ENCODE results near the gene ZFAND2B.

ZFAND2B gene, protein sequence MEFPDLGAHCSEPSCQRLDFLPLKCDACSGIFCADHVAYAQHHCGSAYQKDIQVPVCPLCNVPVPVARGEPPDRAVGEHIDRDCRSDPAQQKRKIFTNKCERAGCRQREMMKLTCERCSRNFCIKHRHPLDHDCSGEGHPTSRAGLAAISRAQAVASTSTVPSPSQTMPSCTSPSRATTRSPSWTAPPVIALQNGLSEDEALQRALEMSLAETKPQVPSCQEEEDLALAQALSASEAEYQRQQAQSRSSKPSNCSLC

DNA sequence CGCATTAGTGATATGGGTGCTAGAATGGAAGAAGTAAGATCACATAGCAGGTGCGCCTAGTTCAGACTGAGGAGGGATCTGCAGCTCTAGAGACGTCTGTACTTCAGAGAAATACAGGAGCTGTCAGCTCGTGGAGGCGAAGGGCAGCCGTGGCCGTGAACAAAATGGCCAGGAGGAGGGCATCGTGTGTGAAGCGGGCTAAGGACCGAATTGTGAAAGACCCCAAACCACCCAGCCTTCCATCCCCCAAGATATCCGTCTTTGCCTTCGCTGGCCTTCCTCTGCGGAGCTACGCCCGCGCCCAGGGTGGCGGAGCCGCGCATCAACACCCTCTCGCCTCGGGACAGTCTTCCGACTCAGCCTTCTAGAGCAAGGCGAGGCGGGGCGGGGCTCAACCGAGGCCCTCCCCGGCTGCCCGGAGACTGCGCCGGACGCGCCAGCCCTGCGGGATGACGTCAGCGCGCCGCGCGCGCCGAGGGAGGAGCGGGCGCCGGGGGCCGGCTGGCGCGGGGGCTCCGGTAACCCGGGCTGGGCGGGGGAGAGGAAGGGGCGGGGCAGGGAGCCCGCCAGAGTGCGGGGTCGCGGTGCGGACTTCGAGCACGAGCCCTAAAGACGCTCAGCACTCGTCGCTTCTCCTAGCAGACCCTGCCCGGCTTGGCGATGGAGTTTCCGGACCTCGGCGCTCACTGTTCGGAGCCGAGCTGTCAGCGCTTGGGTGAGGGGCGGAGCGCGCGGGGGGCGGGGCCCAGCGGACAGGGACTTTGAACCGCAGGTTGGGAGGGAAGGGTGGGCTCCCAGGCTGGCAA lies at the start of gene ZFAND2B:
Gene ZFAND2B (plus strand): TSS at position 455 of the 806 bp plus-strand sequence. CDS start 206 bp downstream, at position 661.
- TF ChIP-seq GATA1 (IDR thresholded peaks at IDR 0.05; ENCODE audit: low read depth, low read length) (no peak), POLR2A (IDR thresholded peaks at IDR 0.05; ENCODE audit: low read length) (peak; percentile 97)
- DNase-seq: peak; percentile 95 to 97

DNA sequence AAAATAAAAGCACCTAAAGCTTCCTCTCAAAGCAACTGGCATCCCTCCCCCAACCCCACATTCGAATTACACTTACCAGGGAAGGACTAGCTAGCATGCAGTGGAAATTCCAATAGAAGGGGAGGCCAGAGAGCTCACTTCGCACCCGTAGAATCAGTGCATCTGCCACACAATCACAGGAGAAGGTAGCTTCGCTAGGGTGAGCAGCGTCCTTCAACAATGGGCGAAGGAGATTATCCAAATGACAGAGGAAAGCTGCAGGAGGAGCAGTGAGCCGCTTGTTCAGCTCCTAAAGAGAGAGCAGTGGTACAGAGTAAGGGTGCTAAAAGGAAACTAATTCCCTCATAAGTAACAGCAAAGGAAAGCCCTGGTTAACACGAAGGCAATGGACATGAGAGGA lies 49.2 kb upstream of the ZFAND2B start:
- no peak for DNase-seq
- no peak for TF ChIP-seq POLR2A (IDR thresholded peaks at IDR 0.05; ENCODE audit: low read length)
- no peak for TF ChIP-seq GATA1 (IDR thresholded peaks at IDR 0.05; ENCODE audit: low read depth, low read length)

DNA sequence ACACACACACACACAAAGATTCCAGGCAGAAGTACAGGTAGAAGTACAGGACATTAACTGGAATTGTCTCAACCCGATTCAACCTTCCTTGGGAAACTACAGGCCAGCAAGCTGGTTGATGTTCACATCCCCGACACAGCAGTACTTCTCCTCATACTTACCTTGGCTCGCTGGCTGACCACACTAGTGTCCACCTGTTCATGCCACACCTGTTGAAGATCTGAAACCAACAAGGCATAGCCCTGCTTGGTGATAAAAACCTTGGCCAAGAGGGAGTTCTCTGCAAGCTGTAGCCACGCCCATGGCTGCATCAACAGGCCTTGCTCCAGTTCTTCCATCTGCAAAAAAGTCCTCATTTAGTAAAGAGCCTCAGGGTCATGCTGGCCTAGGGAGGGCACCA lies 48.6 kb upstream of the ZFAND2B start:
- TF ChIP-seq GATA1 (IDR thresholded peaks at IDR 0.05; ENCODE audit: low read depth, low read length): no peak
- TF ChIP-seq POLR2A (IDR thresholded peaks at IDR 0.05; ENCODE audit: low read length): no peak
- DNase-seq: peak in 1 of 2 experiments; percentile 11

DNA sequence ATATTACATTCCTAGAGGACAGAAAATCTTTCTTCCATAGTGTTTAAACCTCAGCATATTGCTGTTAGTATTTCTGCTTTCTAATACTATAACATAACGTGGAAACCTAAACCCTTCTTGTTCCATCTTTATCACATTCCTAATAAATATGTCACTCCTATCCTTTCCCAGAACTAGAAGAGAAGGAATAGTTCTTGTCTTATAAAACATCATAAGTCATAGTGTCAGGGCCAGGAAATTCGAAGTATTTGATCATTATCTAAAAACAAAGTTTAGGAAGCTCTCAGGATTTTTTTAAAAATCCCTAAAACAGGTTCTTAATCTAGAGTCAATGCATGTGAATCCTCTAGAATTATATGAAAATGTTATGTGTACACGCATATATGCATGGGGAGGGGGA lies 48.0 kb upstream of the ZFAND2B start:
- TF ChIP-seq POLR2A (IDR thresholded peaks at IDR 0.05; ENCODE audit: low read length) (no peak), GATA1 (IDR thresholded peaks at IDR 0.05; ENCODE audit: low read depth, low read length) (no peak)
- DNase-seq: no peak

DNA sequence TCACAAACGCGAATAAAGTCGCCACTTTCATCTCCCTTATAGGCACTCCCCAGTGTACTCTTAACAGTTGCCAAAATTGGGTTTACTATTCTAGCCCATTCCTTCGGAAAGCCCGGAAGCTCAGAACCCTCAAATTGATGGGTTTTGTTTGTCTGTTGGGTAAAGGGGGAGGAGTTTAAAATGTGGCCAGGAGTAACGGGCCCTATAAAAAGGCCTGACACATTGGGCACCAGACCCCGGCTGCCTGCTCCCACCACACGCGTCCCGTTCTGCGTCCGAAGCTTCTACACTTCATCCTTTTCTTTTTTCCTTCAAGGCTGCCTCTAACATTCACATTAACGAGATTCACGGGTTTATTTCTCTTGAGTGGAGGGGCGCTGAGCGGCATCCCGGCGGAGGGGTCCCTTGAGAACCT lies 46.8 kb upstream of the ZFAND2B start:
- DNase-seq: no peak
- no peak for TF ChIP-seq GATA1 (IDR thresholded peaks at IDR 0.05; ENCODE audit: low read depth, low read length)
- TF ChIP-seq POLR2A (IDR thresholded peaks at IDR 0.05; ENCODE audit: low read length): no peak

DNA sequence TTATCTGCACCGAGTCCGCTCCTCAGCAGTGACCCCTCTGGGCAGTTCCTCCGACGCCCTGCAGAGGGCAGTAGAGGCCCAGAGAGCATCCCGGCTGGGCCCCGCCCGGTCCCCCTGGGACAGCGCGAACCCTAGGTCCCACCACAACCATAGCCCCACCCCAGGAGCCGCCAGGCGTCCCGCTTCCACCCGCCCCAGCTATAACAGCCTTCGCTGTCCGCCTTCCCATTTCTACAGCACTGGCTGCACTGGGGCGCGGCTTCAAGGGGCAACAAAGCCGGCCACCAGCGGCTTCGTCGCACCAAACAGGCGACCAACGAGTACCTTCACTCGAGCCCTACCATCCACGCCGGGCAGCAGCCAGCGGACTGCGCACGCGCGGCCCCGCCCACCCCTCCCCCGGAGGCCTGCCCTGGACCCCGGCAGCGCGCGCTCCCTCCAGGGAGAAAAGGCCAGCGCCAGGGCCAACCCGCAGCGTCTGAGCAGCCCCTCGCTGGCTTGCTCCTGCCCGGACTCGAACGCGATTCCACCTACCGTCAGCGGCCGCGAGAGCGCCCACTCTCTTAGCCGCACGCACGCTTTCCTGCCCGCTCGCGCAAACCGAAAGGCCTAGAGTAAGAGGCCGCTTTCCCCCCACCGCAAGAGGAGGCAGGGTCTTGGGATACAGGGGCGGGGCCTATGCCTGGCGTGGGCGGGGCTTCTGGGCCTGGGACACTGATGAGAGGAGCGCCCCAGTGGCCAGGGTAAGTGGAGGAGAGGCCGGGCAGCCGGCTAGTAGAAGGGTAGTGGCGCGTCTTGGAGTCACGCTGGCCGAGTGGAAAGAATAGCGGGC lies 46.2 kb upstream of the ZFAND2B start, which contains the start of gene NHEJ1:
Gene NHEJ1 (minus strand): TSS at position 630 of the 832 bp plus-strand sequence. CDS start 2,453 bp downstream, outside the sequence.
- TF ChIP-seq GATA1 (IDR thresholded peaks at IDR 0.05; ENCODE audit: low read depth, low read length): no peak
- peak; percentile 70 for TF ChIP-seq POLR2A (IDR thresholded peaks at IDR 0.05; ENCODE audit: low read length)
- peak; percentile 94 to 96 for DNase-seq

DNA sequence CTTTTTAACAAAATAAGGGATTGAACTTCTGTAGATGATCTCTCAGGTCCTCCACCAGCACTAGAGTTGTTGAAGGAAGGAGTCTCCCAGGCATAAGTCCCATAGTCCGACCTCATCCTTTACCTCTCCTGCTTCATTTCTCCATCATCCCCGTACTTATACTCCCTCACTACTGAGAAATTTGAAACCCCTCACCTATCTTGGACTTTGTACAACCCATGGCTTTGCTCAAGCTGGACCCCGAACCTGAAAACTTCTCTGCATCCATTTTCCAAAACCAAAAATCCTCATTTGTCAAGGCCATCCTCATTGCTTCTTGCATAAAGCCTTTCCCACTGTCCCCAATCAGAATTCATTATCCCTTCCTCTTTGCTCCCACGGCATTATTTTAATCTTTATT lies 45.5 kb upstream of the ZFAND2B start:
- no peak for DNase-seq
- TF ChIP-seq POLR2A (IDR thresholded peaks at IDR 0.05; ENCODE audit: low read length) (no peak), GATA1 (IDR thresholded peaks at IDR 0.05; ENCODE audit: low read depth, low read length) (no peak)

DNA sequence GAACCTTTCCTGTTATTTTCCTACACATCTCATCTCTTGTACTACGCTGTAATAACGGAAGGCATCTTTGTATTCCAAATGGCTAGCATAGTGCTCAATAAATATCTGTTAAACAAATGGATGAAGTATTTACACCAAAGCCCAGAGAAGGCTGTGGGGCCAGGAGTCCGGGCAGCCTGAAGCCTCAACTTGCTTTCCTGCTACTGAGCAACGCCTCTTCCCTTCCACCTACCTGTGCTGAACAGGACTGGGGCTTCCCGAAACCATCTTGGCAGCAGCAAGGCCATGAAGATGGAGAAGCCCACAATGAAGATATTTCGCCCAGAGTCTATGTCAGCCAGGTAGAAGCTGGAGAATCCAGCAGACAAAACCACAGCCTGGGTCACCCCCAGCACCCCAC lies 43.4 kb upstream of the ZFAND2B start:
- no peak for DNase-seq
- TF ChIP-seq GATA1 (IDR thresholded peaks at IDR 0.05; ENCODE audit: low read depth, low read length) (no peak), POLR2A (IDR thresholded peaks at IDR 0.05; ENCODE audit: low read length) (no peak)

DNA sequence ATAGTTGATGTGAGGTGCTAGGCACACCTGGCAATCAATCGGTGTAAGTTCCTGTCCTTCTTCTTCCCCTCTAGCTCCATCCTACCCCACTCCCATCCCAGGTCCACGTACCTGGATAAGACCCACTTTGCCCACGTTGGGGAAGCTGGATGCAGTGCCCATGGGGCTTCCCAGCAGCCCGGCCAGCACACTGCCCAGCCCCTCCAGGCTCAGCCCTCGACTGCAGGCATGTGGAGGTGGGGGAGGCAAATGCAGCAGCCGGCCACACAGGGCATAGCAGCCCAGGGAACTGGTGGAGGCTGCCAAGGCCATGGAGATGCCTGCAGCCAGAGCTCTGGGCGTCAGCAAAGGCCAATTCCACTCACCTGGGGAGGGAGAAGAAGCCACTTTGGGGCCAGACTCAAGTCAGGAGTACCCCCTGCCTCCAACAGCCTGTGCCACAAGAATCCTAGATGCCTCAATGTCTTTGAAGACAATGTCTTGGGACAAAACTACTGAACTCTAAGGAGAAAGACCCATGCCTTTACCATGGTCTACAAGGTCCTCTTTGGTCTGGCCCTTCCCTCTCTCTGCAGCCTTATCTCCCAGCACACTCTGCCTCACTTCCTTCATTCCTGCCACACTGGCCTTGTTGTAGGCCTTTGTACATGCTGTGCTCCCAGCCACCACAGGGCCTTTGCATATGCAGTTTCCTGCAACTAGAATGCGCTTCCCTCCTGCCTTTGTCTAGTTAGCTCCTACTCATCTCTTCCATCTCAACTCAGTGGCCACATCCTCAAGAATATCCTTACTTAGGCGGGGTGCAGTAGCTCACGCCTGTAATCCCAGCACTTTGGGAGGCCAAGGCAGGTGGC lies 41.3 kb upstream of the ZFAND2B start:
- TF ChIP-seq GATA1 (IDR thresholded peaks at IDR 0.05; ENCODE audit: low read depth, low read length): no peak
- TF ChIP-seq POLR2A (IDR thresholded peaks at IDR 0.05; ENCODE audit: low read length): no peak
- no peak for DNase-seq

DNA sequence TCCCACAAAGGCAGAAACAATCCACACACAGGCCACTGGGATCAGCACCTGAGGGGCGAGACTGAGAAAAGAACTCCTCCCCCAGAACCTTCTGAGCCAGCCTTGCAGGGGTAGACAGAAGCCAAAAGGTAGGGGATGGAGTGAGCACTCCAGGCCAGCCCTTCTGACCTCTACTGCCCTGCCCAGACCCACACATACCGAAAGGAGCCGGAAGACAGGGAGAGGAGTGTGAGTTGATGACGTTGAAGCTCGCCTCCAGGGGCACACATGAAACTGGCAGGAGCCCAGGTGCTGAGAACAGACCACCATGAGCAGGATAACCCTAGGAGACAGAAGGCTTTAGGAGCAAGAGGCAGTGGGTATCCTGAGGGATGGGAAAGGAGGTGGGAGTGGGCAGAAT lies 38.6 kb upstream of the ZFAND2B start:
- no peak for TF ChIP-seq POLR2A (IDR thresholded peaks at IDR 0.05; ENCODE audit: low read length)
- TF ChIP-seq GATA1 (IDR thresholded peaks at IDR 0.05; ENCODE audit: low read depth, low read length): no peak
- DNase-seq: no peak

DNA sequence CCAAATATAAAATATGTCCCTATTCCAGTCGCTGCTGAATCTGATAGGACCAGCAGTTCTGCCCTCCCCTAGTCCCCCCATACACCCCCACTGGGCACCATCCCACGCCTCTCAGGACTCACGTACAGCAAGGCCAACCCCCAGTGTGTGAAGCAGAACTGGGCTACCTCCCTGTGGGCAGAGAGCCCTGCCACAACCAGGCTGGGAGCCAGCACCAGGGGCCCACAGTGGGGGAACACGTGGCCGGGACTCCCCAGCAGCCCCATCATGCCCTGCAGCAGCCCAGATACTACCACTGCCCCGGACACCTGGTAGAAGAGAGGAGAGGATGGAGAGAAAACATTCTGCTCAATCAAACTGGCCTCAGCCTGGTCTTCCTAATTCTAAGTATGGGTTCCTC lies 38.1 kb upstream of the ZFAND2B start:
- TF ChIP-seq POLR2A (IDR thresholded peaks at IDR 0.05; ENCODE audit: low read length): no peak
- no peak for TF ChIP-seq GATA1 (IDR thresholded peaks at IDR 0.05; ENCODE audit: low read depth, low read length)
- DNase-seq: no peak

DNA sequence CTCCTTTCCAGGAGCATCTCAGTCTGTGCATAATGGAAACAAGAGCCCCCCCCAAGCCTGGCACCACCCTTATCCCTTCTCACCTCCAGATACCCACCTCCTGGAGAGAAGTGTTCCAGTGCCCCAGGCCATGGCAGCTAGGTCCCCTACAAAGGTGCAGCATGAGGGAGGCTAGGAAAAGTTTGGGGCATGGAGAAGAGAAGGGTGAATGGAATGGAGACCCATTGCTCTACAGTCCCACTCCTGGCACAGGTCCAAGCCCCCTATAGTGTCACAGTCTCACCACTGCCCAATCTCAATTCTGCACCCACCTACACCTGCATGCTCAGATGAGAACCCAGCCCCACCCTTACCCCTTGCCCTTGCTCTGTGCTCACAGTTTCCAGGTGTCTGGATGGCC lies 37.6 kb upstream of the ZFAND2B start:
- DNase-seq: no peak
- TF ChIP-seq GATA1 (IDR thresholded peaks at IDR 0.05; ENCODE audit: low read depth, low read length) (no peak), POLR2A (IDR thresholded peaks at IDR 0.05; ENCODE audit: low read length) (no peak)

All from erythroblast (primary cell).